Endometrium (tissue), 2 donors: ENCODE results near the gene ZNF165.
"Not testable (repeated sequence)": the region's sequence is repeated elsewhere in the genome, so short reads cannot be mapped to it uniquely, and the experiment has no call there.

Experiments used
- FAIRE-seq: peaks from 2 replicates; lab custom pipeline; 2012; peaks lifted over from hg19 to GRCh38; lab: Jason Lieb, UNC
- donor health status: control.
- donor health status: control.

The ZNF165 gene

DNA sequence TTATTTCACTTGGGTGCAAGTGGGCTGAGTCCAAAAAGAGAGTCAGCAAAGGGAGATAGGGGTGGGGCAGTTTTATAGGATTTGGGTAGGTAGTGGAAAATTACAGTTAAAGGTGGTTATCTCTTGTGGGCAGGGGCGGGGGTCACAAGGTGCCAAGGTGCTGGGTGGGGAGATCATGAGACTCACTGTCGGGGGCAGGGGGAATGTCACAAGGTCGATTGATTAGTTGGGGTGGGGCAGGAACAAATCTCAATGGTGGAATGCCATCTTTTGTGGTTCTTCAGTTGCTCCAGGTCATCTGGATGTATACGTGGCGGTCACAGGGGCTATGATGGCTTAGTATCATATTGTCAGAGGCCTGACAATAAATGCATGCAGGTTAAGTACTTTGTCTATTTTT lies 41.9 kb downstream of the ZNF165 start:
- FAIRE-seq = not testable (repeated sequence)

DNA sequence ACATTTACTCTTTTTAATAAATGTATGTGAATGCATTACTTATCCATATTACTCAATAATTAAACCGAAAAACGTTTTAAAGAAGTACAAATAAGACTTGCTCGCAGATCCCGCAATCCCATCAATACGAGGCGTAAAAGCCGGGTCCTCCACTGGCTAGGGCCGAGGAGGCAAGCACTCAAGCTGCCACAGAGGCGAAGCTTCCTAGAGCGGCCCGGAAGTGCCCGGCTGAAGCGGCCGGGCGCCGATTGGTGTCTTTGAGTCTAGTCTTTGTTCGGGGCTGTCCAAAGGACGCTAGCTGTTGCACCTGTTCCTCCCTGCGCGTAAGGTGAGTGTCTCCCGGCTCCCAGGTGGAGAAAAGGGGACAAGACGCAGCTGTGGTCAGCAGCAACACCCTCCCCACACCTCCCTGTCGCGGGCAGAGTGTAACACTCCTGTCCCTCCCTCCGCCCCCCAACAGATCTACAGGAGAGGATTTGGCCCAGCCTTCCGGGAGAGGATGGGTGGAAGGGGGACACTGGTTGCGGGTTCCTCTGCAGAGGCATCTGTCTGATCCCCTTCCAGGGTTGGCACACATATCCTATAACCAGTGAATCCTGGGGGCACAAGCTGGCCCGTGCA lies 44.1 kb downstream of the ZNF165 start, which contains the start of gene ZSCAN16:
ZSCAN16 (plus strand) TSS at position 260 of the 621 bp plus-strand sequence. CDS start 835 bp downstream, outside the sequence.
- peak; percentile 58 for FAIRE-seq

DNA sequence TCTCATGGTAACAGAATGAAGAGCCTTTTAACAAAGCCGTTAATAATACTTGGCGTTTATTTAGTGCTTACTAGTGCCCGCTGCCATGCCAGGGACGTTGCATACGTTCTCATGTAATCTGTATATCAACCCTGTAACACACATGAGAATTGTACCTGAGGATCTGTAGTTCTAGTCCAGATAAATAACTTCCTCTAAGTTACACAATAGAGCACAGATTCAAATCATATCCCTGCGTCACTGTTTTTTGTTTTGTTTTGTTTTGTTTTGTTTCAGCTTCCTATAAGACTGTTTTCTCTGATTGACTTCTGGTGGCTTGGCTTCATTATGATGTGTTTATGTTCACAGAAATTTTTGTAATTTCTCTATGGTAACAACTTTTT lies 44.6 kb downstream of the ZNF165 start:
- FAIRE-seq = no peak

DNA sequence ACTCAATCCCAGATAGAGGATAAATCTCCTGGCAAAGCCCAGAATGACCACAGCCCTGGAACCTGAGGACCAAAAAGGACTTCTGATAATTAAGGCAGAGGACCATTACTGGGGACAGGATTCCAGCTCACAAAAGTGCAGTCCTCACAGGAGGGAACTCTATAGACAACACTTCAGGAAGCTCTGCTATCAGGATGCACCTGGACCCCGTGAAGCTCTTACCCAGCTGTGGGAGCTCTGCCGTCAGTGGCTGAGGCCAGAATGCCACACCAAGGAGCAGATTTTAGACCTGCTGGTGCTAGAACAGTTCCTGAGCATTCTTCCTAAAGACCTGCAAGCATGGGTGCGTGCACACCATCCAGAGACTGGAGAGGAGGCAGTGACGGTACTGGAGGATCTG lies 45.0 kb downstream of the ZNF165 start:
- no peak for FAIRE-seq

DNA sequence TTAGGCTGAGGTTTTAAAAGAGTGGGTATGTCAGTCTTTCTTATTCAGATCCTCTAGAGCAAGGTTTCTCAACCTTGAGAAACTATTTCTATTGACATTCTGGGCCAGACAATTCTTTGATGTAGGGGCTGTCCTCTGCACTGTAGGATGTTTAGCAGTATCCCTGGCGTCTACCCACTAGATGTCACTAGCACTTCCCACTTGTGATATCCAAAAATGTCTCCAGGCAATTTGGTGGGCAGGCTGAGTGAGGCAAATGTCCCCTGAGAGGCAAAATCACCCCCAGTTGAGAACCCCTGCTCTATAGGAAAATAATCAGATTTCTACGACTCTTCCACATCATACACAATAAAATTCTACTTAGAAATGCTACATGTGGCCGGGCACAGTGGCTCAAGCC lies 53.6 kb downstream of the ZNF165 start:
- no peak for FAIRE-seq

DNA sequence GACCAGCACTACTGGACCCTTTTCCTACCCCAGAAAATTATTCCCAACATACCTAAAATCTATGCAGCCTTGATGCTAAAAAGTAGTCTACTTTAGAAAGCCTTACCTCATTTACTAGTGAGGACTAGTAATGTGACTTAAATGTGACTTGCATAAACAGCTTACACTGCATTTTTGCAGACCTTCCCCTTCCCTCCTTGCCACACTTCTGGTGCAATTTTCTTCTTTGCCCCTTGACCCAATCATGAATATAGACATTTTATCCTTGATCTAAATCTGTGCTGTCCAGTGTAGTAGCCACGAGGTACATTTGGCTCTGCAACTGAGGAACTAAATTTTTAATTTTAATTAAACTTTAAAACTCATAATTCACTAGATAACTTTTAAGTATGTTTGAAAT lies 54.3 kb downstream of the ZNF165 start:
- FAIRE-seq = no peak

DNA sequence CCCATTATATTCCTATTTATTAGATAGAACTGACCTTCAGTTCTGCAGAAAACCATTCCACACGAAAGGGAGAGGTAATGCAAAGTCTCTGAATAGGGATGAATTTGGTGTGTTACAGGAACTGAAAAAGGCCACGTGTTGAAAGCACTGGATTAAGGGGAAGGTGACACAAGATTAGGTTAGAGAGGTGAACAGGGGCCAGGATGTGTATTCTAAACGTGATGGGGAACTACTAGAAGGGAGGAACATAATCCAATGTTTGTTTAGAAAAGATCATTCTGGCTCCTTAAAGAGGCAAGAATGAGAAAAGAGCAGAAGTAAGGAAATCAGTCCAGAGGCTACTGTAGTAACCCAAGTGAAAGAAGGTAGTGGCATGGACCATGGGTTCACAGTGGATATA lies 55.0 kb downstream of the ZNF165 start:
- no peak for FAIRE-seq

DNA sequence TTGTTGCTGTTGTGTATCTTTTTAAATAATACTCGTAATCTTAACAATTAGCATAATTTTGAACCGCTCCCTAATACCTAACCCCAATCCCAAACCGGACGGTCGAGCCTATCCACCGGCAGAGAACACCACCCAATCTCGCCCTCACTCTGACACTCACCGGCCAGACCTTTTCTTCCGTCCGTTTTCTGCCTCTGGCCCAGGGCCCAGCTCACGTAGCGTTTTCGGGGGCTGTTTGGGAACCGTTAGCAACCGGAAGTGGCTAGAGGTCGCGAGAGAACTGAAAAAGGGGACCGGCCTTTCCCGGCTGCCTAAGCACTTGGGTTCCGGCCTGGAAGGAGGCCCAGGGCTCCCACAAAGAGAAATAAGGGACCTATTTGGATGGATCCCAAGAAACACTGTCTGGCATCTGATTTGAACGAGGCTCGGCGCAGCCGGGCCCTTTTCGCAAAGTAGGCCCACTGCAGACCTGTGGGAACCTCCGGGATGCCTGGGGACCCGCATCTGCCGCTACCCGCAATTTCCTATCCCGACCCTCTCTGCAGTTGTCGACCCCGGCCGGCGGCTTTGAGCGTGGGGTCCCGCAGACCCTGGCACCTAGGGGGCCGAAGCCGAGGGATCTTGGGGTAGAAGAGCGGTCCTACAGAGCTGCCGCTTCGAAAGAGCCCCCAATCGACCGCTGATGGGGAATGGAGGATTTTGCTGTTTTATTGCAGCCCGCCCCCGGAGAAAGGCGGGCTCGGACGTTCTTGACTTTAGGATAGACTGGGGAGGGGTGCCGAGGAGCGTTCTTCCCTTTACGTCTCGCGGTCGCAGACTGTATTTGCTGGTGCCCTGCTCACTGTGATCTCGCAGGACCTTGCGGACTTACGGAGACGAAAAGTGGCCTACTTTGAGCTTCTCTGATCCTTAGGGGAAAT lies 56.5 kb downstream of the ZNF165 start:
- FAIRE-seq = peak; percentile 58

DNA sequence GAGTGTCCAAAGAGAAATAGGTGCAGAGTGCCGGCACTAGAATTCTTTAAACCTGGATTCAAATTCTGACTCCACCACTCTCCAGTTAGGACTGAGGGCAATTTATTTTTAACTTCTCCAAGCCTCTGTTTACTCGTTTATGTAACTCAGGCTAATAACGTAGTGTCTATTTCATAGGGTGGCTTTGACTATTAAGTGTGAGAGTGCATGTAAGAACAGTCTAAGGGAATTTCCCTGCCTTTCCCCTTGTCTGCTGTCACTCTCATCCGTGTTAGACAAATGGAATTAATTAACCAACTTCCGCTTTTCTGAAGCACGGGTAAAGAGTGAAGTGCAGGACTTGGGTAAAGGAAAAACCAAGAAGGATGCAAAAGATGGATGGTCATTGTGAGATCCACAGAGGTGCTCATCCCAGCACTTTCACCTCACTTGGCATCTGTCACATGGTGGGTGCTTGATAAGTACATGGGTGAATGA lies 57.2 kb downstream of the ZNF165 start:
- FAIRE-seq = no peak
